CD4-positive, alpha-beta T cell (primary cell): Measurements from ENCODE around the gene GALNT14. TPM values are rescaled to one million over a fixed set of nuclear protein-coding genes. Genes with fewer than 3 reads are reported as not detected.

ENCODE experiments used
- ATAC-seq: fragments of 200-7000 bp; cut with Tn5 transposase; one replicate; pipeline ENCODE4 v1.10.0; 2022; ENCODE audit warnings: mild to moderate bottlenecking; ENCODE audit not compliant: poor library complexity
- CTCF ChIA-PET: fragments of 350-600 bp; sonication (Branson Sonifier 250); formaldehyde crosslinking; loops from one replicate; lab custom pipeline; 2021; ENCODE audit warnings: antibody characterized with exemption, inconsistent platforms; lab: Charles Lee
- POLR2A ChIA-PET: fragments of 350-600 bp; sonication (Branson Sonifier 250); formaldehyde crosslinking; loops from one replicate; lab custom pipeline; 2021; ENCODE audit warnings: antibody characterized with exemption, inconsistent platforms; lab: Charles Lee
- DNase-seq, 14 experiments: peaks; one replicate each; pipeline ENCODE4 v3.0.0-alpha.2; 2013 to 2020; ENCODE audit warnings: mixed read lengths in 2 of 14
- H3K27ac ChIP-seq, 2 donors: one replicate each; pipeline versions ENCODE4 v1.5.1 to v1.7.0; 2013; ENCODE audit warnings: low read length in 2 of 2, low read depth in 1 of 2, mild to moderate bottlenecking in 1 of 2
- H3K27me3 ChIP-seq, 2 experiments: 1 replicate in 1 of 2; 2 replicates in 1 of 2; pipeline versions ENCODE4 v1.6.1 to v1.7.0; 2013; ENCODE audit warnings: low read length in 2 of 2, control low read depth in 1 of 2, mild to moderate bottlenecking in 1 of 2, moderate library complexity in 1 of 2; ENCODE audit not compliant: insufficient read depth in 2 of 2, control insufficient read depth in 1 of 2
- H3K36me3 ChIP-seq: one replicate; pipeline ENCODE4 v1.6.1; 2013; ENCODE audit warnings: low read length, control low read depth; ENCODE audit not compliant: insufficient read depth
- H3K4me1 ChIP-seq: one replicate; pipeline ENCODE4 v1.6.1; 2013; ENCODE audit warnings: low read length, control low read depth; ENCODE audit not compliant: insufficient read depth
- H3K4me3 ChIP-seq: one replicate; pipeline ENCODE4 v1.5.1; 2013; ENCODE audit warnings: mild to moderate bottlenecking, low read length, moderate library complexity
- H3K9me3 ChIP-seq, 2 experiments: 1 replicate in 1 of 2; 2 replicates in 1 of 2; pipeline versions ENCODE4 v1.6.1 to v1.7.0; 2013; ENCODE audit warnings: low read length in 2 of 2, mild to moderate bottlenecking in 2 of 2, control low read depth in 1 of 2, moderate library complexity in 1 of 2; ENCODE audit not compliant: control insufficient read depth in 1 of 2, insufficient read depth in 1 of 2
- H3K27ac Mint-ChIP-seq: one replicate; pipeline ENCODE4 v1.8.0; 2020; ENCODE audit warnings: mixed read lengths
- H3K27me3 Mint-ChIP-seq: one replicate; pipeline ENCODE4 v1.8.0; 2021; ENCODE audit warnings: mixed read lengths
- H3K36me3 Mint-ChIP-seq: one replicate; pipeline ENCODE4 v1.8.0; 2021; ENCODE audit warnings: low read depth, mixed read lengths
- H3K4me1 Mint-ChIP-seq: one replicate; pipeline ENCODE4 v1.8.0; 2021; ENCODE audit warnings: low read depth, mixed read lengths
- H3K4me3 Mint-ChIP-seq: one replicate; pipeline ENCODE4 v1.8.0; 2020; ENCODE audit warnings: mild to moderate bottlenecking, mixed read lengths
- H3K9me3 Mint-ChIP-seq: one replicate; pipeline ENCODE4 v1.8.0; 2020; ENCODE audit warnings: mixed read lengths
- intact Hi-C, 2 experiments: fragments of 100-400 bp; cut with DNase I in 1 of 2; cut with micrococcal nuclease in 1 of 2; formaldehyde crosslinking; loops; one replicate each; pipeline versions ENCODE4 v1.15.1 to v1.9.0; 2023 to 2025; cut with DNase I, micrococcal nuclease
- total RNA-seq, 174 experiments: library from RNA in 2 of 174; stranded (reverse) in 2 of 174; gene quantifications; one replicate each; pipeline ENCODE4 v1.2.3 and lab custom pipeline; 2021 to 2026
- TF ChIP-seq, protein P1 (sequence below): fragments of 200-600 bp; IDR thresholded peaks from one replicate; pipeline ENCODE4 v1.8.0; 2022; ENCODE audit warnings: antibody characterized with exemption, mild to moderate bottlenecking

The GALNT14 gene
- total RNA-seq, 2 experiments from 2014 or later, result not detected

DNA sequence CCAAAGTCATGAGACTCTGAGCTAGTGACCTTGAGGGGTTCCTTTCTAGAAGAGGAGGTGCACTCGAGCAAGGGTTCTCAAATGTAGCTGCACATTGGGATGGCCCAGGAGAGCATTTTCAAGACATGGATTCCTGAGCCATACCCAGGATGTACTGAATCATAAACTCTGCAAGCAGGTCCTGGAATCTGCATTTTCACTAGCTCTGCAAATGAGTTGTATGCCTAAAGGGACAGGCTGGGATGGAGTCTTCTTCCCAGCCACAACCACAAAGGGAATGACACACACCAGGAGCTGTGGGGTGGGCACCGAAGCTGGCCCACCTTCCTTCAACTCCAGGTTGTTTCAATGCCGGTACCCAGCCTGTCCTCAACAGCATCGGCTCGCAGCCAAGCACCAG, 90.6 kb downstream of the GALNT14 start:
- Mint-ChIP-seq H3K27me3 (no peaks in the 10 kb centered on the region), H3K9me3 (no peaks in the 10 kb centered on the region), H3K27ac (no peak overlapping the region), H3K4me1 (no peaks in the 10 kb centered on the region), H3K36me3 (no peaks in the 10 kb centered on the region), H3K4me3 (no peak overlapping the region)
- intact Hi-C loops, result no loop called here
- no peak overlapping the region for H3K4me3 ChIP-seq
- ChIA-PET POLR2A (no interaction called here), CTCF (no interaction called here)
- H3K27me3 ChIP-seq, result peaks cover 0 to 2% of the 10 kb centered on the region in 2 experiments
- no peaks in the 10 kb centered on the region for H3K36me3 ChIP-seq
- ATAC-seq (no peak), DNase-seq (no peak)
- no peaks in the 10 kb centered on the region for H3K4me1 ChIP-seq
- TF ChIP-seq, protein P1, sequence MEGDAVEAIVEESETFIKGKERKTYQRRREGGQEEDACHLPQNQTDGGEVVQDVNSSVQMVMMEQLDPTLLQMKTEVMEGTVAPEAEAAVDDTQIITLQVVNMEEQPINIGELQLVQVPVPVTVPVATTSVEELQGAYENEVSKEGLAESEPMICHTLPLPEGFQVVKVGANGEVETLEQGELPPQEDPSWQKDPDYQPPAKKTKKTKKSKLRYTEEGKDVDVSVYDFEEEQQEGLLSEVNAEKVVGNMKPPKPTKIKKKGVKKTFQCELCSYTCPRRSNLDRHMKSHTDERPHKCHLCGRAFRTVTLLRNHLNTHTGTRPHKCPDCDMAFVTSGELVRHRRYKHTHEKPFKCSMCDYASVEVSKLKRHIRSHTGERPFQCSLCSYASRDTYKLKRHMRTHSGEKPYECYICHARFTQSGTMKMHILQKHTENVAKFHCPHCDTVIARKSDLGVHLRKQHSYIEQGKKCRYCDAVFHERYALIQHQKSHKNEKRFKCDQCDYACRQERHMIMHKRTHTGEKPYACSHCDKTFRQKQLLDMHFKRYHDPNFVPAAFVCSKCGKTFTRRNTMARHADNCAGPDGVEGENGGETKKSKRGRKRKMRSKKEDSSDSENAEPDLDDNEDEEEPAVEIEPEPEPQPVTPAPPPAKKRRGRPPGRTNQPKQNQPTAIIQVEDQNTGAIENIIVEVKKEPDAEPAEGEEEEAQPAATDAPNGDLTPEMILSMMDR, result no peak
- H3K9me3 ChIP-seq, result no peaks in the 10 kb centered on the region
- no peak overlapping the region for H3K27ac ChIP-seq

DNA sequence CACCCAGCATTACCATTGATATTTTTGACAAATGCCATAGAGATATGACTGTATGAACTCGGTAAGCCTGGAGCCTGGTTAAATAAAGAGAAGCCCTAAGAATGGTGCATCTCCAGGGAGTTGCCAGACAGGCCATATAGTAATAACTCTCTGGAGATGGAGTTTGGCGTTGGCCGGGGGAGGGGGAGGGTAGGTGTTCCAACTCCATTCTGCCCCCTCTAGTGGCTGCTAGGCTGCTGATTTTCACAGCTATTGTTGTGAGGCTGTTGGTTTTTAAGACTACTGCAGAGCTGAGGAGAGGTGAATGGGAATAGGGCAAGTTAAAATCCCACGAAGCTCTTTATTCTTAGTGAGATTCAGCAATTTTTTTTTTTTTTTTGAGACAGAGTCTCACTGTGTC, 99.9 kb downstream of the GALNT14 start:
- TF ChIP-seq, protein P1, result no peak
- Histone ChIP-seq H3K4me1 (no peaks in the 10 kb centered on the region), H3K36me3 (no peaks in the 10 kb centered on the region), H3K27me3 (no peaks in the 10 kb centered on the region), H3K4me3 (no peak overlapping the region), H3K27ac (no peak overlapping the region), H3K9me3 (peaks cover 11 to 17% of the 10 kb centered on the region in 2 experiments)
- Mint-ChIP-seq H3K4me1 (no peaks in the 10 kb centered on the region), H3K27ac (no peak overlapping the region), H3K9me3 (peaks cover 17% of the 10 kb centered on the region), H3K27me3 (peaks cover 6% of the 10 kb centered on the region), H3K4me3 (no peak overlapping the region), H3K36me3 (no peaks in the 10 kb centered on the region)
- ChIA-PET POLR2A (no interaction called here), CTCF (no interaction called here)
- intact Hi-C loops, result no loop called here
- DNase-seq, result no peak
- ATAC-seq, result no peak

DNA sequence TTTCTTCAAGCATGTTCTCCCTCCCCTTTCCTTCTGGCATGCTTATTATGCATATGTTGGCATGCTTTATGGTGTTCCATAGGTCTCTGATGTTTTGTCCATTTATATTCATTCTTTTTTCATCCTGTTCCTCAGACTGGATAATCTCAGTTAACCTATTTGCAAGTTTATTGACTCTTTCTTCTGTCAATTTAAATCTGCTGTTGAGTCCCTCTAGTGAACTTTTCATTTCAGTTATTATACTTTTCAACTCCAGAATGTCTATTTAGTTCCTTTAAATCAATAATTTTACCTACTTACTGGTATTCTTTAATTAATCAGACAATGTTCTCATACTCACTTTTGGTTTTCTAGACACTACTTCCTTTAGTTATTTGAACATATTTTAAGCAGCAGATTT, 101.2 kb downstream of the GALNT14 start:
- Mint-ChIP-seq H3K27ac (no peak overlapping the region), H3K36me3 (no peaks in the 10 kb centered on the region), H3K4me3 (no peak overlapping the region), H3K4me1 (no peaks in the 10 kb centered on the region), H3K27me3 (peaks cover 6% of the 10 kb centered on the region), H3K9me3 (peaks cover 17% of the 10 kb centered on the region)
- TF ChIP-seq, protein P1, result no peak
- H3K36me3 ChIP-seq, result no peaks in the 10 kb centered on the region
- peaks cover 11 to 17% of the 10 kb centered on the region in 2 experiments for H3K9me3 ChIP-seq
- H3K27ac ChIP-seq, result no peak overlapping the region
- H3K4me1 ChIP-seq, result no peaks in the 10 kb centered on the region
- ChIA-PET CTCF (no interaction called here), POLR2A (no interaction called here)
- no peak overlapping the region for H3K4me3 ChIP-seq
- no peaks in the 10 kb centered on the region for H3K27me3 ChIP-seq
- ATAC-seq (no peak), DNase-seq (no peak)
- intact Hi-C loops, result no loop called here
